Neuronal stem cell (in vitro differentiated cells): ENCODE data around the gene ANTXR1.

Experiments used
- DNase-seq: peaks from one replicate; pipeline ENCODE4 v3.0.0-alpha.2; 2013; ENCODE audit warnings: low spot score
- H2AFZ ChIP-seq: one replicate; pipeline ENCODE4 v1.6.1; 2013; ENCODE audit warnings: mild to moderate bottlenecking, low read length, inconsistent platforms
- H2AK5ac ChIP-seq: 2 replicates; pipeline ENCODE4 v1.6.1; 2013; ENCODE audit warnings: low read depth, mild to moderate bottlenecking, inconsistent platforms, low read length, moderate library complexity, mixed read lengths
- H2BK120ac ChIP-seq: 2 replicates; pipeline ENCODE4 v1.6.1; 2013; ENCODE audit warnings: low read depth, mild to moderate bottlenecking, inconsistent platforms, low read length, moderate library complexity, mixed read lengths
- H2BK12ac ChIP-seq: one replicate; pipeline ENCODE4 v1.6.1; 2013; ENCODE audit warnings: low read length, inconsistent platforms
- H2BK15ac ChIP-seq: 2 replicates; pipeline ENCODE4 v1.6.1; 2013; ENCODE audit warnings: mild to moderate bottlenecking, low read length, inconsistent platforms, mixed read lengths
- H2BK5ac ChIP-seq: one replicate; pipeline ENCODE4 v1.6.1; 2013; ENCODE audit warnings: inconsistent platforms, mild to moderate bottlenecking, low read length, moderate library complexity
- H3K14ac ChIP-seq: one replicate; pipeline ENCODE4 v1.6.1; 2013; ENCODE audit warnings: low read length, inconsistent platforms
- H3K18ac ChIP-seq: 2 replicates; pipeline ENCODE4 v1.6.1; 2013; ENCODE audit warnings: low read length, inconsistent platforms
- H3K23ac ChIP-seq: 2 replicates; pipeline ENCODE4 v1.6.1; 2013; ENCODE audit warnings: low read depth, mild to moderate bottlenecking, mixed read lengths, low read length, inconsistent platforms; ENCODE audit not compliant: poor library complexity
- H3K27ac ChIP-seq: replicated peaks from 3 replicates; pipeline ENCODE4 v1.5.1; 2013; ENCODE audit warnings: low read length, inconsistent platforms
- H3K27me3 ChIP-seq, 3 experiments: 2 replicates each; pipeline ENCODE4 v1.6.1; 2013; ENCODE audit warnings: low read length in 3 of 3, mild to moderate bottlenecking in 2 of 3, inconsistent platforms in 1 of 3, low read depth in 1 of 3, mixed read lengths in 1 of 3, moderate library complexity in 1 of 3; ENCODE audit not compliant: control insufficient read depth in 3 of 3, insufficient read depth in 3 of 3
- H3K36me3 ChIP-seq, 2 donors: replicated peaks in 1 of 2; 2 replicates each; pipeline ENCODE4 v1.6.1; 2013; ENCODE audit warnings: low read length in 2 of 2; ENCODE audit not compliant: control insufficient read depth in 2 of 2, insufficient read depth in 2 of 2
- H3K4ac ChIP-seq: 2 replicates; pipeline ENCODE4 v1.6.1; 2013; ENCODE audit warnings: inconsistent platforms, mild to moderate bottlenecking, low read length, moderate library complexity
- H3K4me1 ChIP-seq, 2 donors: 1 replicate in 1 of 2; 2 replicates in 1 of 2; pipeline ENCODE4 v1.6.1; 2013; ENCODE audit warnings: low read length in 2 of 2, low read depth in 1 of 2; ENCODE audit not compliant: control insufficient read depth in 2 of 2, insufficient read depth in 1 of 2
- H3K4me2 ChIP-seq: one replicate; pipeline ENCODE4 v1.6.1; 2013; ENCODE audit warnings: mild to moderate bottlenecking, low read length, inconsistent platforms; ENCODE audit not compliant: insufficient read depth, poor library complexity, severe bottlenecking
- H3K4me3 ChIP-seq, 2 donors: 2 replicates each; pipeline ENCODE4 v1.5.1; 2013; ENCODE audit warnings: low read length in 2 of 2, mild to moderate bottlenecking in 2 of 2, inconsistent platforms in 1 of 2, moderate library complexity in 1 of 2
- H3K79me1 ChIP-seq: one replicate; pipeline ENCODE4 v1.6.1; 2013; ENCODE audit warnings: low read depth, mild to moderate bottlenecking, inconsistent platforms, low read length, moderate library complexity
- H3K9ac ChIP-seq: one replicate; pipeline ENCODE4 v1.6.1; 2013; ENCODE audit warnings: mild to moderate bottlenecking, low read depth, low read length, inconsistent platforms; ENCODE audit not compliant: poor library complexity
- H3K9me3 ChIP-seq, 2 donors: replicated peaks in 1 of 2; 2 replicates each; pipeline versions ENCODE3 to v1.6.1; 2013; ENCODE audit warnings: low read length in 2 of 2, mild to moderate bottlenecking in 2 of 2, inconsistent platforms in 1 of 2, low read depth in 1 of 2, mixed read lengths in 1 of 2, moderate library complexity in 1 of 2; ENCODE audit not compliant: control insufficient read depth in 2 of 2, insufficient read depth in 1 of 2
- H4K8ac ChIP-seq: one replicate; pipeline ENCODE4 v1.6.1; 2013; ENCODE audit warnings: low read depth, mild to moderate bottlenecking, inconsistent platforms, low read length, moderate library complexity
- H4K91ac ChIP-seq: one replicate; pipeline ENCODE4 v1.6.1; 2013; ENCODE audit warnings: low read length, low read depth, mild to moderate bottlenecking, inconsistent platforms; ENCODE audit not compliant: poor library complexity
- WGBS, 2 donors: extraction: QIAGEN DNeasy Blood & Tissue Kit; methylation state at CpG; one replicate each; pipeline ENCODE4 v1.1.7; 2013; ENCODE audit warnings: missing lambda C conversion rate in 2 of 2, mixed read lengths in 1 of 2; ENCODE audit not compliant: insufficient read length in 2 of 2, insufficient replicate concordance in 1 of 2; ENCODE audit errors: extremely low coverage in 2 of 2; 5-methylcytosine and 5-hydroxymethylcytosine counted together

The ANTXR1 gene

GRCh38 chr2:69237070-69237670, 224.2 kb downstream of the ANTXR1 start:
- no peak overlapping the region for H3K4ac ChIP-seq
- DNase-seq, result no peak
- no peak overlapping the region for H3K14ac ChIP-seq
- no peak overlapping the region for H2AK5ac ChIP-seq
- no peak overlapping the region for H4K8ac ChIP-seq
- no peak overlapping the region for H3K9ac ChIP-seq
- no peak overlapping the region for H3K18ac ChIP-seq
- no CpG with 5 or more reads among the region's 6 CpGs for WGBS, 2 donors
- H3K79me1 ChIP-seq, result no peaks in the 10 kb centered on the region
- no peak overlapping the region for H3K4me3 ChIP-seq
- H2BK5ac ChIP-seq, result no peak overlapping the region
- no peak overlapping the region for H4K91ac ChIP-seq
- H3K27ac ChIP-seq, result no peak overlapping the region
- H3K36me3 ChIP-seq, result peaks cover 0 to 27% of the 10 kb centered on the region in 2 donors
- H2BK15ac ChIP-seq, result no peak overlapping the region
- H3K27me3 ChIP-seq, result no peaks in the 10 kb centered on the region
- no peak overlapping the region for H3K23ac ChIP-seq
- H3K9me3 ChIP-seq, result no peaks in the 10 kb centered on the region
- H3K4me1 ChIP-seq, result peaks cover 0 to 4% of the 10 kb centered on the region in 2 donors
- no peak overlapping the region for H2BK120ac ChIP-seq
- H3K4me2 ChIP-seq, result no peak overlapping the region
- H2AFZ ChIP-seq, result no peak overlapping the region
- no peak overlapping the region for H2BK12ac ChIP-seq

DNA sequence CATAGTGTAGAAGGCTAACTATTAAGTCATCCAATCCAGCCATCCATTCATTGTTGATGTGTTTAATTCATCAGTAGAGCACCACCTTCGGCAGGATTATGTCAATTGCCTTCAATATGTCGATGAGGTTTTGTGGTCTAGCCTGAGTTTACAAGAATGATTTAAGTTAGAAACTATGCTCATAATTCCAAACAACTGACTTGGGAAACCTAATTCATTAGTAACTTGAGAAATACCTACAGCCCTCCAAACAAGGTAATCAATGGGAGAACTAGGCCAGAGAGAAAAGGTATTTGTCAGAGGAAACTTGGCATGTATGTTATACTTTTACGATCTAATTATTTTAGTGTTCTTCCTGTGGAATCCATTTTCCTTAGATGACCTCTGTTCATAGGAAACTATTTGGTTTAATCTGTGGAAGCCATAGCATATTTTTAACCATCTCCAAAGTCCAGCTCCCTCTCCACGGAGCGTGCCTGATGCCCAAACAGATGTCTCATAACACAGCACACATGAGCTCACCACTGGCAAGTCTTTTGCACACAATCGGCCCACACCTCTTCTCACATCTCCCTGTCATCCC, 225.6 kb downstream of the ANTXR1 start:
- no peak overlapping the region for H3K4ac ChIP-seq

GRCh38 chr2:69241093-69241492, 228.1 kb downstream of the ANTXR1 start:
- Histone ChIP-seq H4K8ac (no peak overlapping the region), H3K18ac (no peak overlapping the region), H3K79me1 (no peaks in the 10 kb centered on the region), H3K9me3 (peaks cover 0 to 3% of the 10 kb centered on the region in 2 donors), H2AK5ac (no peak overlapping the region), H3K14ac (no peak overlapping the region), H3K23ac (no peak overlapping the region), H4K91ac (no peak overlapping the region), H3K9ac (no peak overlapping the region), H3K27me3 (no peaks in the 10 kb centered on the region), H3K4ac (no peak overlapping the region), H3K36me3 (peaks cover 0 to 34% of the 10 kb centered on the region in 2 donors), H2AFZ (no peak overlapping the region), H2BK5ac (no peak overlapping the region), H2BK15ac (no peak overlapping the region), H3K4me3 (no peak overlapping the region), H3K4me2 (no peak overlapping the region), H3K27ac (no peak overlapping the region), H2BK12ac (no peak overlapping the region), H2BK120ac (no peak overlapping the region), H3K4me1 (peaks cover 0 to 4% of the 10 kb centered on the region in 2 donors)
- DNase-seq, result no peak
- no CpG with 5 or more reads among the region's 7 CpGs for WGBS, 2 donors

More for the DNA sequence above, 225.6 kb downstream of the ANTXR1 start:
- Histone ChIP-seq H2BK5ac (no peak overlapping the region), H3K27me3 (no peaks in the 10 kb centered on the region), H3K9me3 (peaks cover 0 to 3% of the 10 kb centered on the region in 2 donors), H3K9ac (no peak overlapping the region), H3K18ac (no peak overlapping the region), H3K4me2 (no peak overlapping the region), H4K8ac (no peak overlapping the region), H2BK12ac (no peak overlapping the region), H4K91ac (no peak overlapping the region), H3K36me3 (peaks cover 0 to 27% of the 10 kb centered on the region in 2 donors), H3K14ac (no peak overlapping the region), H2BK120ac (no peak overlapping the region), H3K4me3 (no peak overlapping the region), H3K23ac (no peak overlapping the region), H2AFZ (no peak overlapping the region), H3K79me1 (no peaks in the 10 kb centered on the region), H2BK15ac (no peak overlapping the region), H3K4me1 (peaks cover 0 to 4% of the 10 kb centered on the region in 2 donors), H3K27ac (no peak overlapping the region), H2AK5ac (no peak overlapping the region)
- no CpG with 5 or more reads among the region's 6 CpGs for WGBS, 2 donors
- no peak for DNase-seq

GRCh38 chr2:69241664-69242514, 228.9 kb downstream of the ANTXR1 start:
- Histone ChIP-seq H3K9me3 (peaks cover 0 to 3% of the 10 kb centered on the region in 2 donors), H4K91ac (no peak overlapping the region), H2BK5ac (no peak overlapping the region), H3K4ac (no peak overlapping the region), H3K79me1 (no peaks in the 10 kb centered on the region), H2AFZ (no peak overlapping the region), H2BK120ac (no peak overlapping the region), H3K4me1 (peaks cover 0 to 4% of the 10 kb centered on the region in 2 donors), H3K27me3 (no peaks in the 10 kb centered on the region), H3K36me3 (peaks cover 0 to 42% of the 10 kb centered on the region in 2 donors), H3K4me3 (no peak overlapping the region), H3K18ac (no peak overlapping the region), H2AK5ac (no peak overlapping the region), H3K27ac (no peak overlapping the region), H4K8ac (no peak overlapping the region), H3K9ac (no peak overlapping the region), H3K14ac (peak overlapping the region; percentile 22), H3K4me2 (no peak overlapping the region), H2BK15ac (no peak overlapping the region), H3K23ac (no peak overlapping the region), H2BK12ac (no peak overlapping the region)
- no CpG with 5 or more reads among the region's 9 CpGs for WGBS, 2 donors
- no peak for DNase-seq
